GM18502 (cell line): ENCODE data around the gene FBN1.
A peak's percentile ranks its signal among the peaks of the same experiment; 100 is the strongest.

Experiments
- ATAC-seq: cut with Tn5 transposase; IDR thresholded peaks from one replicate; pipeline ENCODE4 v1.9.1; 2021; ENCODE audit warnings: mild to moderate bottlenecking; ENCODE audit not compliant: unreplicated experiment, poor library complexity

Gene FBN1

GRCh38 chr15:48645558-48646330 lies at the start of gene FBN1:
Gene FBN1, minus strand, starts transcription at chr15:48645709. Its CDS starts 940 bp downstream, at chr15:48644769.
- ATAC-seq = peak; percentile 67

GRCh38 chr15:48693484-48693883 lies 48.0 kb upstream of the FBN1 start:
- no peak for ATAC-seq

- no peak for ATAC-seq
Measured at GRCh38 chr15:48688493-48688892, 43.0 kb upstream of the FBN1 start.

GRCh38 chr15:48683991-48684765 lies 38.7 kb upstream of the FBN1 start:
- no peak for ATAC-seq

- ATAC-seq = no peak
Measured at GRCh38 chr15:48682942-48683651, 37.6 kb upstream of the FBN1 start.

- ATAC-seq = no peak
Measured at GRCh38 chr15:48681353-48681752, 35.8 kb upstream of the FBN1 start.

GRCh38 chr15:48680841-48681240 lies 35.3 kb upstream of the FBN1 start:
- no peak for ATAC-seq

- ATAC-seq = no peak
Measured at GRCh38 chr15:48679952-48680351, 34.4 kb upstream of the FBN1 start.

GRCh38 chr15:48678851-48679250 lies 33.3 kb upstream of the FBN1 start:
- ATAC-seq = no peak

- no peak for ATAC-seq
Measured at GRCh38 chr15:48677821-48678220, 32.3 kb upstream of the FBN1 start.

GRCh38 chr15:48675436-48675835 lies 29.9 kb upstream of the FBN1 start:
- no peak for ATAC-seq

GRCh38 chr15:48674876-48675275 lies 29.4 kb upstream of the FBN1 start:
- ATAC-seq = no peak

GRCh38 chr15:48672206-48672605 lies 26.7 kb upstream of the FBN1 start:
- ATAC-seq = no peak

GRCh38 chr15:48671103-48672022 lies 25.9 kb upstream of the FBN1 start:
- no peak for ATAC-seq

GRCh38 chr15:48667701-48668100 lies 22.2 kb upstream of the FBN1 start:
- ATAC-seq = no peak

- ATAC-seq = no peak
Measured at GRCh38 chr15:48664436-48664835, 18.9 kb upstream of the FBN1 start.

- no peak for ATAC-seq
Measured at GRCh38 chr15:48657950-48658591, 12.6 kb upstream of the FBN1 start.

GRCh38 chr15:48654801-48655200 lies 9.3 kb upstream of the FBN1 start:
- no peak for ATAC-seq

GRCh38 chr15:48653913-48654670 lies 8.6 kb upstream of the FBN1 start:
- no peak for ATAC-seq
